Epithelial cell of proximal tubule (primary cell): ENCODE data around the gene NME3. TPM values are rescaled to one million over a fixed set of nuclear protein-coding genes. Genes with fewer than 3 reads are reported as not detected.

ENCODE experiments used
- DNase-seq: peaks from one replicate; pipeline ENCODE4 v3.0.0-alpha.2; 2011; ENCODE audit warnings: low read depth
- H3K4me3 ChIP-seq: 2 replicates; pipeline ENCODE4 v1.5.1; 2011; ENCODE audit warnings: low read depth, mild to moderate bottlenecking, low read length
- CTCF ChIP-seq: conservative IDR thresholded peaks from 2 replicates; pipeline ENCODE4 v1.5.1; 2012; ENCODE audit warnings: low read depth, mild to moderate bottlenecking, low read length
- total RNA-seq: library from RNA; depleted of rRNA; stranded (reverse); fragments of >200 nt; gene quantifications from 2 replicates; pipeline ENCODE4 v1.2.3, GENCODE V29; 2015

Gene NME3
- total RNA-seq, 1 donor from 2014 or later = 50.5 TPM

GRCh38 chr16:1746693-1747195 lies 24.6 kb downstream of the NME3 start:
- DNase-seq = no peak
- no peak for TF ChIP-seq CTCF
- H3K4me3 ChIP-seq = no peak overlapping the region

- no peak for TF ChIP-seq CTCF
- no peak for DNase-seq
- no peak overlapping the region for H3K4me3 ChIP-seq
Measured at GRCh38 chr16:1745900-1746692, 25.2 kb downstream of the NME3 start.

GRCh38 chr16:1745181-1745899 lies 26.0 kb downstream of the NME3 start:
- DNase-seq = no peak
- no peak for TF ChIP-seq CTCF
- H3K4me3 ChIP-seq = no peak overlapping the region

GRCh38 chr16:1744338-1744840 lies 27.0 kb downstream of the NME3 start:
- no peak overlapping the region for H3K4me3 ChIP-seq
- no peak for TF ChIP-seq CTCF
- DNase-seq = no peak

- no peak for TF ChIP-seq CTCF
- no peak for DNase-seq
- H3K4me3 ChIP-seq = no peak overlapping the region
Measured at GRCh38 chr16:1743376-1744337, 27.7 kb downstream of the NME3 start.

- H3K4me3 ChIP-seq = no peak overlapping the region
- DNase-seq = no peak
- TF ChIP-seq CTCF = no peak
Measured at GRCh38 chr16:1741553-1742165, 29.7 kb downstream of the NME3 start.
